BE2C (cell line): ENCODE data around the gene KRTAP10-7.
"Not testable (repeated sequence)": the region's sequence is repeated elsewhere in the genome, so short reads cannot be mapped to it uniquely, and the experiment has no call there.

Experiments
- DNase-seq: peaks from one replicate; pipeline ENCODE4 v3.0.0-alpha.2; 2020
- H3K27me3 ChIP-seq: fragments of 250-450 bp; sonication (Bioruptor Pico); 2 replicates; pipeline ENCODE4 v1.5.1; 2020; ENCODE audit warnings: mild to moderate bottlenecking
- H3K36me3 ChIP-seq: fragments of 250-450 bp; sonication (Bioruptor Pico); 2 replicates; pipeline ENCODE4 v1.5.1; 2020; ENCODE audit warnings: mild to moderate bottlenecking
- H3K4me1 ChIP-seq: fragments of 250-450 bp; sonication (Bioruptor Pico); 2 replicates; pipeline ENCODE4 v1.5.1; 2020
- H3K4me3 ChIP-seq: 2 replicates; pipeline ENCODE4 v1.5.1; 2011; ENCODE audit warnings: low read depth, low read length
- H3K9me3 ChIP-seq: fragments of 250-450 bp; sonication (Bioruptor Pico); 2 replicates; pipeline ENCODE4 v1.5.1; 2020
- TF ChIP-seq, protein P1 (sequence below): IDR thresholded peaks from 2 replicates; pipeline ENCODE4 v1.5.1; 2012; ENCODE audit warnings: mild to moderate bottlenecking, low read depth, low read length

Gene KRTAP10-7

DNA sequence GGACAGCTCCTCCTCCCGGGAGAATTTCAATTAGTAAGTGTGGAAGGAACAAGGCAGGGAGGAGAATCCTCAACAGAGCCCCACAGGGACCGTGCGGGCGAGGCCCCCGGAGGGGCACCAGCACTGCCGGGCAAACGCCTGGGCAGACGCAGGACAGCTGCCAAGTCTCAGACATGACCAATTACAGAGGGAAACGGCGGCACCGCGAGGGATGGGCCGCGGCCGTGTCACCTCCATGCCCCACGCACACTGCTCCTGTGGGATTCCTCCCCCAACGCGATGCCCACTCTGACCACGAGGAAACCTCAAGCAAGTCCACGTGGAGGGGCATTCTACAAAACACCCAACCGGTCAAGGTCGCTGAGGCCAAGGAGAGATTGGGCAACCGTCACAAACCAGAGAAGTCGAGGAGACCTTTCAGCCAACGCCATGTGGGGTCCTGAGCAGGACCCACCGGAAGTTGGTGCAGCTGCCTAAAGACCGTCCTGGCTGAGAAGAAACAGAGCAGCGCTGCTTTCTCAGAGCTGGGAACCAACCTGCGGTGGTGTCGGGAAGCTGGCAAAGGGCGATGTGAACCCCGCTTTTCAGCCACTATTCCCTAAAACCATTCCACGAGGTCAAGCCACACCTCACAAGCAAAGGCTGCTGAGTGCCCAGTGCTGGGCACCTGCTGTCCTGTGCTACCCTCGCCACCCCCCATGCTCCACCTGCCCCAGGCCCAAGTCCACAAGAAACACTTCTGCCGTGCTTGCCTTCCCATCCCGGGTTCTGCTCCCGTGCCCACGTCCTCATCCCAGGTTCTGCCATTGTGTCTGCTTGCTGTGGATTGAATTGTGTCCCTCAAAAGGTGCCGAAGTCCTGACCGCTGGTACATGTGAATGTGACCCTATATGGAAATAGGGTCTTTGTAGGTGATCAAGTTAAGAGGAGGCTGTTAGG, 28.3 kb upstream of the KRTAP10-7 start:
- Histone ChIP-seq H3K36me3 (no peaks in the 10 kb centered on the region), H3K9me3 (no peaks in the 10 kb centered on the region), H3K4me1 (no peaks in the 10 kb centered on the region), H3K4me3 (no peak overlapping the region), H3K27me3 (peaks cover 16% of the 10 kb centered on the region)
- no peak for DNase-seq
- TF ChIP-seq, protein P1, sequence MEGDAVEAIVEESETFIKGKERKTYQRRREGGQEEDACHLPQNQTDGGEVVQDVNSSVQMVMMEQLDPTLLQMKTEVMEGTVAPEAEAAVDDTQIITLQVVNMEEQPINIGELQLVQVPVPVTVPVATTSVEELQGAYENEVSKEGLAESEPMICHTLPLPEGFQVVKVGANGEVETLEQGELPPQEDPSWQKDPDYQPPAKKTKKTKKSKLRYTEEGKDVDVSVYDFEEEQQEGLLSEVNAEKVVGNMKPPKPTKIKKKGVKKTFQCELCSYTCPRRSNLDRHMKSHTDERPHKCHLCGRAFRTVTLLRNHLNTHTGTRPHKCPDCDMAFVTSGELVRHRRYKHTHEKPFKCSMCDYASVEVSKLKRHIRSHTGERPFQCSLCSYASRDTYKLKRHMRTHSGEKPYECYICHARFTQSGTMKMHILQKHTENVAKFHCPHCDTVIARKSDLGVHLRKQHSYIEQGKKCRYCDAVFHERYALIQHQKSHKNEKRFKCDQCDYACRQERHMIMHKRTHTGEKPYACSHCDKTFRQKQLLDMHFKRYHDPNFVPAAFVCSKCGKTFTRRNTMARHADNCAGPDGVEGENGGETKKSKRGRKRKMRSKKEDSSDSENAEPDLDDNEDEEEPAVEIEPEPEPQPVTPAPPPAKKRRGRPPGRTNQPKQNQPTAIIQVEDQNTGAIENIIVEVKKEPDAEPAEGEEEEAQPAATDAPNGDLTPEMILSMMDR: no peak

DNA sequence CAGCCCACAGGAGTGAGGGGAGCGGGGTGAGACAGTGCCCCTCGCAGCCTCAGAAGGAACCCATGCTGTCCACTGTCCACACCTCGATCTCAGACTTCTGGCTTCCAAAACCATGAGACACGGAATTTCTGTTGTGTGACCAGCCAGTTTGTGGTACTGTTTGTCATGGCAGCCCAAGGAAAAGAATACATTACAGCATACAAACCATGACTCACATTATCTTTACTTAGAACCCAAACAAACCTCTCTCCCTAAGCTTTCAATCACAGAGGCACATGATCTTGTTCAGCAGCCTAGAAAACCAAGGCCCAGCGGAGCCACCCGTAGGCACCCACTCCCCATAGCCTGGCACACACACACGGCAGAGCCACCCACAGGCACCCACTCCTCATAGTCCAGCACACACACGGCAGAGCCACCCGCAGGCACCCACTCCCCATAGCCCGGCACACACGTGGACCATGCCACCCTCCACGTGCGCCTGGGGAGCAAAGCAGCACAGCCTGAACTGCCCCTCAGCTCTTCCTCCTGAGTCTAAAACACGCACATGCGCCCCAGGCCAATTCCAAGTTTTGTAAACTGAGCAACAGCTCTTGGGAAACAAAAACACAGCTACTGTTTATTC, 27.3 kb upstream of the KRTAP10-7 start:
- Histone ChIP-seq H3K9me3 (no peaks in the 10 kb centered on the region), H3K4me3 (no peak overlapping the region), H3K27me3 (peaks cover 16% of the 10 kb centered on the region), H3K36me3 (no peaks in the 10 kb centered on the region), H3K4me1 (no peaks in the 10 kb centered on the region)
- TF ChIP-seq, protein P1: no peak
- DNase-seq: no peak

DNA sequence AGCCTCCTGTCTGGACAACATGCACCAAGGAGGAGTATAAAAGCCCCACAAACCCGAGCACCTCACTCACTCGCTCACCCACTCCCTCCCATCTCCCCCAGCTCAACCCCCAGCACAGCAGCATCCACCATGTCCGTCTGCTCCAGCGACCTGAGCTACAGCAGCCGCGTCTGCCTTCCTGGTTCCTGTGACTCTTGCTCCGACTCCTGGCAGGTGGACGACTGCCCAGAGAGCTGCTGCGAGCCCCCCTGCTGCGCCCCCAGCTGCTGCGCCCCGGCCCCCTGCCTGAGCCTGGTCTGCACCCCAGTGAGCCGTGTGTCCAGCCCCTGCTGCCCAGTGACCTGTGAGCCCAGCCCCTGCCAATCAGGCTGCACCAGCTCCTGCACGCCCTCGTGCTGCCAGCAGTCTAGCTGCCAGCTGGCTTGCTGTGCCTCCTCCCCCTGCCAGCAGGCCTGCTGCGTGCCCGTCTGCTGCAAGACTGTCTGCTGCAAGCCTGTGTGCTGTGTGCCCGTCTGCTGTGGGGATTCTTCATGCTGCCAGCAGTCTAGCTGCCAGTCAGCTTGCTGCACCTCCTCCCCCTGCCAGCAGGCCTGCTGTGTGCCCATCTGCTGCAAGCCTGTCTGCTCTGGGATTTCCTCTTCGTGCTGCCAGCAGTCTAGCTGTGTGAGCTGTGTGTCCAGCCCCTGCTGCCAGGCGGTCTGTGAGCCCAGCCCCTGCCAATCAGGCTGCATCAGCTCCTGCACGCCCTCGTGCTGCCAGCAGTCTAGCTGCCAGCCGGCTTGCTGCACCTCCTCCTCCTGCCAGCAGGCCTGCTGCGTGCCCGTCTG, 26.6 kb upstream of the KRTAP10-7 start, which contains the start of gene KRTAP10-4:
Gene KRTAP10-4 (plus strand): TSS at position 100 of the 827 bp plus-strand sequence. CDS start 30 bp downstream, at position 130.
- H3K4me3 ChIP-seq, H3K9me3 ChIP-seq, H3K4me1 ChIP-seq, H3K36me3 ChIP-seq, DNase-seq: not testable (repeated sequence)
- H3K27me3 ChIP-seq: peaks cover 16% of the 10 kb centered on the region

DNA sequence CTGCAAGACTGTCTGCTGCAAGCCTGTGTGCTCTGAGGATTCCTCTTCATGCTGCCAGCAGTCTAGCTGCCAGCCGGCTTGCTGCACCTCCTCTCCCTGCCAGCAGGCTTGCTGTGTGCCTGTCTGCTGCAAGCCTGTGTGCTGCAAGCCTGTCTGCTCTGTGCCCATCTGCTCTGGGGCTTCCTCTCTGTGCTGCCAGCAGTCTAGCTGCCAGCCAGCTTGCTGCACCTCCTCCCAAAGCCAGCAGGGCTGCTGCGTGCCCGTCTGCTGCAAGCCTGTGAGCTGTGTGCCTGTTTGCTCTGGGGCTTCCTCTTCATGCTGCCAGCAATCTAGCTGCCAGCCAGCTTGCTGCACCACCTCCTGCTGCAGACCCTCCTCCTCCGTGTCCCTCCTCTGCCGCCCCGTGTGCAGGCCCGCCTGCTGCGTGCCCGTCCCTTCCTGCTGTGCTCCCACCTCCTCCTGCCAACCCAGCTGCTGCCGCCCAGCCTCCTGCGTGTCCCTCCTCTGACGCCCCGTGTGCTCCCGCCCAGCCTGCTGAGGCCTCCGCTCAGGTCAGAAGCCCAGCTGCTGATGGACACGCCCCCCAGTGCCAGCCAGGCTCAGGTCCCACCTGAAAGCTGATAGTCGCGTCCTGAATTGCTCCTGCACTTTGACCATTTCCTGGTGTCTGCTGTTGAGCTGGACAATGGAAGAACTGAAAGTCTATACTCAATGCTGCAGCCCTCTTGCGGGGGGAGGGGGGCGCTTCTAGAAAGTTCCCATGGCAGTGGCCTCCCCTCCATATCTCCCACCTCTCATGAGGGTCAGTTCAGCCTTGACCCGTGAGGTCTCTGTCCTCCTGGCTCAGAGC, 25.7 kb upstream of the KRTAP10-7 start:
- Histone ChIP-seq H3K4me3 (no peak overlapping the region), H3K4me1 (no peaks in the 10 kb centered on the region), H3K36me3 (no peaks in the 10 kb centered on the region), H3K9me3 (no peaks in the 10 kb centered on the region), H3K27me3 (peaks cover 16% of the 10 kb centered on the region)
- no peak for DNase-seq
- TF ChIP-seq, protein P1: no peak

DNA sequence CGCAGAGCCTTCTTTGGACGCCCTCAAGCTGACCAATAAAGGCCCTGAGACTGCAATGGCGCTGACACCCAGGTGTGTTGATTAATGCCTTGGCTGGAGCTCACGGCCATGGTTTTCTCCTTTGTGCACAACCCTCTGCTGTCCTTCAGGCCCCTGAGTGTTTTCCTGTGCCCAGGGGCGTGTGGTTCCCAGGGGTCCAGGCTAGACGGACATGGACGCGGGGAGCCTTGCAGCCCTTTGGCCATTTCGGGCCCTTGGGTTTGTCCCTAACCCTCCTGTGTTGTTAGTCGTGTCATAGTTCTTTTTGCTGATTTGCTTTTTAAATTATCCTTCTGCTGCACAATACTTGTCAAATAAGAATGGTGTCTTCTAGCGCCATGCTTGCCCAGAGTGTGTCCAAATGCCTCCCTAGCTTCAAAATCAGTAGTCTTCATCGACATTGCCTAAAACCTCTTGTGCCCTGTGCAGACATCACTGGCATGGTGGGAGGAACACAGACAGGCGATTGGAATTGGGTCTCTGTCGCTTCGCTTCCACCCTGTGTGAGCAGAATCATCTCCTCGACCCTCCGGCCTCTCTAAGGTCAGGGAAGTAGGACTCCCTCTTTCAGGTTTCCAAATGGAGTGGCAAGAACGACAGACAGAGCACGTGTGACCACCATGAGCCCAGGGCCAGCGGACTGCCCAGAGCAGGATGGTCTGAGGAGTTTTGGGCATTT, 24.9 kb upstream of the KRTAP10-7 start:
- Histone ChIP-seq H3K9me3 (no peaks in the 10 kb centered on the region), H3K36me3 (no peaks in the 10 kb centered on the region), H3K27me3 (peaks cover 16% of the 10 kb centered on the region), H3K4me1 (no peaks in the 10 kb centered on the region), H3K4me3 (no peak overlapping the region)
- no peak for DNase-seq
- TF ChIP-seq, protein P1: no peak
